Placental epithelial cell (primary cell): ENCODE measurements around the gene MSL1. TPM values are rescaled to one million over a fixed set of nuclear protein-coding genes. Genes with fewer than 3 reads are reported as not detected.

ENCODE experiments used
- total RNA-seq: library from RNA; depleted of rRNA; stranded (reverse); fragments of >200 nt; gene quantifications from 2 replicates; pipeline ENCODE4 v1.2.3, GENCODE V29; 2012

The MSL1 gene
- 40.1 and 60.5 TPM in 2 replicates for total RNA-seq

DNA sequence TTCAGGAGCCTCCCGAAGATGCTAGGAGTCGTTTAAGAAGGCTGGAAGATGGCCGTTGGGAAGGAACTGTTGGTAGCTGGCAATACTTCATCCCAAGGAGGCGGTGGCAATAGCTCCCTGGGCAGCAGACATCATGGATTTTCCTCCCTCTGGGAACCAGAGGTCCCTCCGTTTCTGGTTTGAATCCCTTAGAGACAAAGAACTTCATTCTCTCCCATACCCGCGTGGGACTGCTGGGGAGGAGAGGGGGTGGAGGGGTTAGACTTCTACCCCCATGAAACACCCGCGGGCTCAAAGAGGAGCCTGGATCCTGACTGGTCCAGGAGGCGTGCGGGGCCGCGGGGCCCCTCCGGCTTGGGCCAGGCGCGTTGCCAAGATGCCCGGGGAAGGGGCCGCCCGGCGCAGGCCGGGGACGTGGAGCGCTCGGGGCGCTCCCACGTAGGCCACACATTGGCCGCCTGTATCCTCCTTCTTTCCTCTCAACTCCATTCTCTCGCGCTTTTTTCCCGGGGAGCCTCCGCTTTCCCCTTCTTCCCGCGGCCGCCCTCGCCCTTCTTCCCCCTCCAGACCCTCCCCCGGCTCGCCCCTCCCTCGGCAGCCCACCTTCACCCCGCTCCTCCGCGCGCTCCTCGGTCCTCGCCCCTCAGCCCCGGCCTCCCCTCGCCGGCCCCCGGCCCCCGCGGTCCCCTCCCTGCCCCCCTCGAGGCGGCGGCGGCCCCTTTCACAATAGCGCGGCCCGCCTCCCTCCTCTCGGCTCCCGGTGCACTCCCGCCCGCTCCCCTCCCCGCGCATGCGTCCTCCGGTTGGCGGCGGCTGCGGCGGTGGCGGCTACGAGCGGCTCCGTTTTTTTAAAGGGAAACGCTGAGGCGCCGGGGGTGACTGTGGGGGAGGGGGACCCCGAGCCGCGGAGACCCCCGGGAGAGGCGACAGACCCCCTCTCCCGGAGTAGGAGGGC, at the start of gene MSL1:
Gene MSL1, plus strand, starts transcription at position 791 of the 955 bp plus-strand sequence. CDS start 642 bp downstream, outside the sequence.

DNA sequence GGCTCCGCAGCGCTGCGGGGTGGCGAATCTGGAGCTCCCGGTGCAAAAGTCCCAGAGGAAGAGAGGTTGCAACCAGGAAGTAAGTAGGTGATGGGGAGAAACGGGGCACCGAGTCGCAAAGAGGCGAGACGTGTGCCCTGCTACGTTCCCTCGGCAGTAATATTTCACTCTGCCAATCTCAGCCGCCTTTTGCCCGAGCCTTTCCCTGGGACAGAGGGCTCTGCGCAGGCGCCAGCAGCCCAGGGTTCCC, 21.4 kb upstream of the MSL1 start, which contains the start of gene NR1D1:
Gene NR1D1, minus strand, starts transcription at position 171 of the 250 bp plus-strand sequence. CDS start 495 bp downstream, outside the sequence.

GRCh38 chr17:40177275-40177874, 55.6 kb downstream of the MSL1 start, which contains the start of gene RAPGEFL1:
RAPGEFL1 (plus strand) TSS chr17:40177470; CDS start chr17:40177862, 392 bp downstream.

Other genes starting within 250 kb of the MSL1 start
- gene GSDMB, start 203.3 kb upstream of the MSL1 start, total RNA-seq: 4.4 and 20.4 TPM in 2 replicates
- gene ORMDL3, start 194.4 kb upstream of the MSL1 start, total RNA-seq: 56.9 and 84.8 TPM in 2 replicates
- not detected in 2 replicates for gene LRRC3C, start 194.2 kb upstream of the MSL1 start, total RNA-seq
- gene GSDMA, start 159.0 kb upstream of the MSL1 start, total RNA-seq: 0.33 TPM in 1 of 2 replicates, not detected in the other
- 88.3 and 181 TPM in 2 replicates for gene PSMD3, start 141.2 kb upstream of the MSL1 start, total RNA-seq
- not detected in 2 replicates for gene CSF3, start 106.5 kb upstream of the MSL1 start, total RNA-seq
- 47.5 and 78.9 TPM in 2 replicates for gene MED24, start 67.6 kb upstream of the MSL1 start, total RNA-seq
- 12.2 and 12.7 TPM in 2 replicates for gene THRA, start 59.0 kb upstream of the MSL1 start, total RNA-seq
- 2.7 and 3.4 TPM in 2 replicates for gene NR1D1, start 21.4 kb upstream of the MSL1 start, total RNA-seq
- 28.5 and 38.5 TPM in 2 replicates for gene CASC3, start 18.6 kb downstream of the MSL1 start, total RNA-seq
- gene RAPGEFL1, start 55.5 kb downstream of the MSL1 start, total RNA-seq: 2.4 and 2.7 TPM in 2 replicates
- gene WIPF2, start 97.3 kb downstream of the MSL1 start, total RNA-seq: 6.8 and 7.9 TPM in 2 replicates
- 7.5 and 8.9 TPM in 2 replicates for gene CDC6, start 165.9 kb downstream of the MSL1 start, total RNA-seq
- gene RARA, start 187.2 kb downstream of the MSL1 start, total RNA-seq: 9.0 and 10.8 TPM in 2 replicates
- 0.33 TPM in 1 of 2 replicates, not detected in the other for gene GJD3, start 242.8 kb downstream of the MSL1 start, total RNA-seq